ENCODE results near the gene TSC22D3. TPM values are rescaled to one million over a fixed set of nuclear protein-coding genes. Genes with fewer than 3 reads are reported as not detected.

Gene TSC22D3
- total RNA-seq, 1 experiment from 2014 or later, result 57.7 TPM

DNA sequence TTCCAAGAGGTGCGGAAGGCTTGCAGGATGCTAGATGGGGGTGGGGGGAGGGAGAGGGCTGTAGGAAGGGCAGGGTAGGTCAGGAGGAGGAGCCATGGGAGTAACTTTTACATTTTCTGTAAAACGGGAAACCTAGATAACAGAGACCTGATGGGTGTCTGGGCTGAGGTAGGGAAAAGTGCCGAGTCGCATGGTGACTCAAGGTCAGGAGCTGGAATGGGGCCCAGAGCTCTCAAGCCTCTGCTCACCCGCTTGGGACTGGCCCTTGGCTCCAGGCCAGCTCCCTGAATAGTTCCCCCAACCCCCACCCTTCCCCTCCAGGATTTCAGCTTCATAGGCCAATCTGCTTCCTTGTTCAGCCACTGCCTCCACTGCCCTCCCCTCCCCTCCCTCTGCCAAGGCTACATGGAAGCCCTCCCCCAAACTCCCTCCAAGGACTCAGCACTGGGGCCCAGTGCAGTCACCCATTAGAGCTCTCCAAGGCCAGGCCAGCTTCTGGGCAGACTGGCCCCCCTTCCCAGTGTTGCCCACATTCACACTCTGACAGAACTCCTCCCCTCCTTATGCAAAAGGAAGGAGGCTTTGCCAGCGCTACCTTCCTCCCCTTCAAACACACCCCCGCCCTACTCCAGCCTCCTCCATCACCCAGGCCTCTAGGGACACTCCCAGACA lies 43.6 kb downstream of the TSC22D3 start:
- no peak for DNase-seq (ENCODE audit: extremely low read depth, low read depth)

DNA sequence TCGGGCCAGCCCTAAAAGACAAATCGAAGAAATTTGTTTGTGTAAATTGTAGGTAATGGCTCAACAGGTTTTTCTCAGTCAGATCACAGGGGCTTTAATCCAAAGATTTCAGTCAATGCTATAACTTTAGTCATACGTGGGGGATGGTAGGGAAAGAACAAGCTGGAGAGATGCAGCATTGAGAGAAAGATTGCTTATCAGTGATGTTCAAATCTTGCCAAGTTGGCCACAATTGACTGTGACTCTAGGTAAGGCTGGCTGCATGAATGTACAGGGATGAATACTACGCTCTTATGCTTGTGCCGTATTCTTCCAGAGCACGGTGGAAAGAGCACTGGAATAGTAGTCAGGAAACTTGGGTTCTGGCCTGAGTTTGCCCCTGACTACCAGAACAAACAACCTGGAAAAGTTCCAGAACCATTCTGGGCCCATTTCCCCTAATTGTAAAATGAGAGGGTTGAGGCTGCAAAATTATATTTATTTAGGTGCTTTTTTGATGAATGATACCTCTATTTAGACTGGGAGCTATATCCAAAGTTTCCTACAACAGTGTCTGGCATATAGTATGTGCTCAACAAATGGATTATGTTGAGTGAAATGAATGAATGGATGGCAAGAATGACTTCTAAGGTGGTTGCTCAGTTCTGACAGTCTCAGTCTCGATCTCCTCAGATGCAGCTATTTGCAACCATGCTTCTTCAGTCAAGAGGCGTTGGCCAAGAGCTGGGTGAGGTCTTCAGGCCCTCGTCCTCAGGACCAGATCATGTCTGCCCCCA lies 44.4 kb downstream of the TSC22D3 start:
- DNase-seq (ENCODE audit: extremely low read depth, low read depth), result no peak

DNA sequence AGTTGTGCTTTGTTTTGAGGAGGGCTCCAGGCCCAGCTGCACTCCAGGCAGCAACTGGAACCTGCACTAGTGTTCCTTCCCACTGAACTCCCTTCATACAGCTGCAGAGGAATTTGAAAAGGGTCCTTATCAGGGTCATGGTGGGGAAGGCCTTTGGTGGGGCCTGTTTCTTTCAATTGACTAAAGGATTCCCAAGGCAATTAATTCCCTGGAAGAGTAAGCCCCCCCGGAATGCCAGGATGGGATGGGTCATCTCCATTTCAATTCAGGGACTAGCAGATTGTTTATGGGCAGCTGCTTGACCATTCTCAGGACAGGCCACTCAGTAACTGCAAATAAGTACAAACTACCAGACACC lies 45.3 kb downstream of the TSC22D3 start:
- no peak for DNase-seq (ENCODE audit: extremely low read depth, low read depth)

DNA sequence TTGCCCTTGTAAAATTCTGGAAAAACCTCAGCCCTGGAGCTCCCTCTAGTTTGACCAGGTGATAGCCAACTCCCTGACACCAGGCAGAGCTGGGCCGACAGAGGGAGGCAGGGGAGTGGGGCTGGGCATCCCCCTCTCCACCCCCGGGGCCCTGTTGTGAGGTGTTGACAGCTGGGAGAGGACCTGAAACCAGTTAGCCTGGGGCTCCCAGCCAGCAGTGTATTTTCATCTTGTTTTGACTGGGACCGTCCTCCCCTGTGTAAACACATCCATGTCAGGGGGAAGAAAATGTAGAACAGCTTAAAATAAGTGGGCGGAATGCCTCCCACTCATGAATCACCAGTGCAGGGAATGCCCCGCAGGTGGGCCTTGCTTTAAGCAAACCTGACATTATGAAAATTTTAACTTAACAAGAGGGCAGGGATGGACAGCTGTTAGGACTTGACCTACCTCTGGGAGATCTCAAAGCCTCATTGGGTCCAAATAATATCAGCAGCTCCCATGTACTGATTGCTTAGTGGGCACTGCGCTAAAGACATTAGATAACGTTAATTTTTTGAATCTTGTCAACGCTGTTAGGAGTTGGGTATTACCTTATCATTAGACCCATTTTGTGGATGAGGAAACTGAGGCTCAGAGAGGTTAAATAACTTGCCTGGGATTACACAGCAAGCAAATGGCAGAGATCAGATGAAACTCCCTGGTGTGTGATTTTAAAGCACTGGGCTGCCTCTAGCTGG lies 45.9 kb downstream of the TSC22D3 start:
- DNase-seq (ENCODE audit: extremely low read depth, low read depth), result no peak

DNA sequence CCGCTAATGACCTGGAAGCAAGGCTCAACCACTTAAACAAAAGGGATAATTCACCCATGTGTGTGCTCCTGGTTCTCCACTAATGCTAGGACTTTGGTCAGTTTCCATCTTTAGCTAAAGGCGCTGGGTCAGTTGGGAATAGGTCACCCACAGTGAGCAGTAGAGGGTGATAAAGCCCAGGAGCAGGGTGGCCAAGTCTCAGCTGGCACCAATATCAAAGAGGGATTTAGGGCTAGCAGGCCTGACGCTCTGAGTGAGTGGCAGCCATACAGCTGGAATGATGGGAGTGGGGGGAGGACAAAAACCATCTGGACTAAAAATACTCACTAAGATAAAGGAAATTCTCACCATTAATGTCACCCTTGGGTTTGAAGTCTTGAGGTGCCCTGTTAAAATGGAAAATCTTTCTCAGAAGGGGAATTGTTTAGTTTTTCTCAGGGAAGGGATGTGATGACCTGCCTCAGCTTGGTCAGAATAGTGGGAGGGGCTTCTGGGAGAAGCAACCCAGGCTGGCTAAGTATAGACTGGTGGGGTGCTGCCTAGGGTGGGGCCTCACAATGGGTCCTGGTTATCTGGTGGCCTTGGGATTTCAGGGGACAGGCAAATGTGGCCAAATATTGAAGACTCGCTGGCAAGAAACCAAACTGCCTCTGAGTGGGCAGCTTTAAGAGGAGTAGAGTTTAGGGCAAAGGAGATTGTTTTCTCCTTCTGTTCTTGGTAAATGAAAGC lies 47.1 kb downstream of the TSC22D3 start:
- no peak for DNase-seq (ENCODE audit: extremely low read depth, low read depth)

DNA sequence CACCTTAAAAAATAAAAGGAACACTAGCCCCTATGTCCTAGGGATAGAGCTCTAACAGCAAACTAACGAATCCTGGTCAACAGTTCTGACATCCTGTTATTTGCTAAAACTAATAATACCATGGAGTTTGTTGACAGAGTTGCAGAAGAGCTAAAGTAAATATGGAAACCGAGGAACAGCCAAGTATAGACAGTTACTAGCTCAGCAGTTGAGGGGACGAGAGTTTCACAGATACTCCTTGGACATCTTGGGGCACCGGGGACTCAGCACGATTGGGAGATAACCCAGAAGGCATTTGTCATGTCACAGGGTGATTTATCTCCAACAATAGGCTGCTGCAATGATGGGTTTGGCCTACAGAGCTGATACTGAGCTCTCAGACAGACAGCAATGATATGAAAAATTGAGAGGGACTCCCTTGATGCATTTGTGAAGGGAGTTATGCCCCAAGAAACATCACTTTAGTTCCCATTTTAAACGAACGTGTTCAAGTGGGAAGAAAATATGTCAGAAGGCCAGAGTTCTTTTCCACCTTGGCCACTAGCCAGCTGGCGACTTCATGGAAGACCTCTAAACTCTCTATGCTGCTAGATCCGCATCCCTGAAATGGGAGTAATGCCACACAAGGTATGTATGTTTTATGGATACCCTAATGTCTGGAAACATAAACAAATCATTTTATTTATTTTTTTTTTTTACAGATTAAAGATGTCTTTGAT lies 48.6 kb downstream of the TSC22D3 start:
- DNase-seq (ENCODE audit: extremely low read depth, low read depth), result no peak

DNA sequence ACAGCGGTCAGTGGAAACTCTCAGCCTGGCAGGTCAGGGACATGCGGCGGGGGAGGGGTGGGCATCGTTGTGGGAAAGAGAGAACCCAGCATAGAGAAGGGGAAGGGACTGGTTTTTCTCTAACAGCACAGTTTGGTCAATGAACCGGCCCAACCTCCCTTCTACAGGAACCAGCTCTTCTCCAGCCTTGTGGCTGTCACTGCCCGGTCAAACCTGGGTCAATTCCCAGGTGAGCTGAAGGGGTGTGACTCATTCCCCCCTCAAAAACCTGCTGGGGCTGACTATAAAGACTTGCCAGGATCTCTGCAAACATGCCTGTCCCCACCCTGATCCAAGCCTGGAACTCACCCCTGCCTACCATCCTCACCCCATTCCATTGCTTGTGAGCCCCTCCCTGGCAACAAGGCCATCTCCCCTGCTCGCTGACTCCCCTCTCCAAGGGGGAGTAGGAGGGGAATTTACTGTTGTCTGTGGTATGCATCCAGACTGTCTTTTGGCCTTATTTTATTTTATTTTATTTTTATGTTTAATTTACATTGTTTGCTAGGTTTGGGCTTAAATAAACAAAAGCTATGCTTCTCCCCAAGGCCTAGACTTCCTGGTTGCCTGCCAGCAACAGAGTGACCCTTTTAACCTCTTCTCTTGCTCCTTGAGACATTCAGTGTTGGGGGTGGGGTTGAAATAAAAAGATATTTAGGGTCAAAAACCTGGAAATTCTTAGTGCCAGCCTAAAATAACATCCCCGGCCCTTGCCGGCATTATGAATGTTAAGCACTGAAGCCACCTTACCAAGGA lies 49.6 kb downstream of the TSC22D3 start:
- no peak for DNase-seq (ENCODE audit: extremely low read depth, low read depth)

DNA sequence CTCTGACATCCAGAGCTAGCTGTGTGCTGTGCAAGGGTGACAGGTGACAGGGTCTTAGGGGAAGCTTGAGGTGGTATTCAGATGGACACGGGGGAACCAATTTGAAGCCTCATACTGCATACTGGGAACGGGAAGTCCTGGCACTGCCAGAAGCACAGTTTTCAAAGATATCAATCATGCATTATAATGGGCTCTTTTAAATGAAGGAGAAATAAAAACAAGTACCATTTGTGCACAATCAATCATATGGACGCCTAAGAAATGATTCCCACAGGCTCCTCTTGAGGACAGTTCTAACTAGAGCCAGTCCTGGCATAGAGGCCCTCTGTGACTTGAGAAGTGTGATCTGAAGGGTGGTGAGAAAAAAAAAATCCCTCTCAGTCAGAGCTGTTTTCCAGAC lies 50.9 kb downstream of the TSC22D3 start:
- no peak for DNase-seq (ENCODE audit: extremely low read depth, low read depth)

DNA sequence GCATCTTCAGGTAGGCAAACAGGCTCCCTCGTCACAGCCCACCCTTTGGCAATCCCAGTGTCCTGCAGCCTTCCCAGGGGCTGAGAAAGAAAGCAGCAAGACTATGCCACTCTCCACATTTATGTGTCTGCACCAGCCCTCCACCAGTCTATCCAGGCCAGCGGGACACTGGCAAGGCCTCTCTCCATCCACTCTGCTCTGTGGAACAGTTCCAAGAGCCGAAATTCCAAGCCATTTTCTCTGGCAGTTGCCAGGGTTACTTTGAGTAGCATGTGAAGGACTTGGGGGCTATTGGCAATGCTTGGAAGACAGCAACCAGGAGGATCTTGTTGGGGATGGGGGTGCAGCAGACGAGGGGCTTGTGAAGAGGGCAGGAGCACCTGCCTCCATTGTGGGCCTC lies 52.1 kb downstream of the TSC22D3 start:
- no peak for DNase-seq (ENCODE audit: extremely low read depth, low read depth)

DNA sequence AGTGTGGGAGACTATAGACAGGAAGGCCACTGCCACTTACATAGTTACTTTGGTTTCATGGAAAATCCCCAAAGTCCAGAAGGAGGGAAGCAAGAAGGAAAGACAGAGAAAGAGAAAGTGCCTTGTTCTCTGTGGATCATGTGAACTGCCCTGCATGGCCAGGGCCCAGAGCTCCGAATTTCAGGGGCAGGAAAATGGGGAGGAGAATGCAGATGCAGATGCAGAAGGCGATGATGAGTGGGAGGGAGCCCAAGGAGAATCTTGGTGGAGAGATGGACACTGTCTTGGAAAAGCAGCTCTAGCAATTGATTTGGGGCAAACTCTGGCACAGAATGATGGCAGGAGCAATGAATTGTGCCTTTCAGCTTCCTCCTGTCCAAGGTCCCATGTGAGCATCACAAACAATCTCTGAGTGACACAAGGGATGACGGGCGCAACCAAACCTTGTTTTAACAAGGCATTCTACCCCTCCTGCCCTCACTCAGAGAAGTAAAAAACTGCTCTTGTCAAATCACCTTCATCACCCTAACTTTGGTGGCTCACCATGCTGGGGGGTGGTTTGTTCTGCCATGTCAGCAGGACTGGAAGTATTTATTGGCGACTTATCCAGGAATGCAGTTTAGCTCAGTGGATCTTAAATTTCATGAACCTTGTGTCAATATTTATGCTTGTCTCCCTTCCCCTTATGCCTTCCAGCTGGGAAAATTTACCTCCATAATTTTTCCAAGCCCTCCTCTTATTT lies 53.5 kb downstream of the TSC22D3 start:
- no peak for DNase-seq (ENCODE audit: extremely low read depth, low read depth)

DNA sequence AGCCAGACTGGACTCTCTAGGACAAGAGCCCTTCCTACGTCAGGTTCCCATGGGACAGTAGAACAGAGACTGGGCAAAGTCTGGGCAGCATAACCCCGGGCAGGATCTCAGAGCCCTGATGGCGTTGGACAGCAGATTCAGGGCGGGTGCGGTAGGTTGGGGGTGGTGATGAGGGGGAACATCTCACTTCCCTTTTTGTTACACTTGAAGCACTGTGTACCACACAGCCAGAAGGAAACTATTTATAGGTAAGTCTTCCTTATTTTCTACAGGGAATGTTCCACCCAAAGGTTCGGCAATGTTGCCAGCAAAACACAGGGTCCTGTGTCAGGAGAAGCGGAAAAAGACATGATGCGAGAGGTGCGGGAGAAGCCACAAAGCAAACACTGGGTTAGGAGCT lies 54.3 kb downstream of the TSC22D3 start:
- no peak for DNase-seq (ENCODE audit: extremely low read depth, low read depth)

DNA sequence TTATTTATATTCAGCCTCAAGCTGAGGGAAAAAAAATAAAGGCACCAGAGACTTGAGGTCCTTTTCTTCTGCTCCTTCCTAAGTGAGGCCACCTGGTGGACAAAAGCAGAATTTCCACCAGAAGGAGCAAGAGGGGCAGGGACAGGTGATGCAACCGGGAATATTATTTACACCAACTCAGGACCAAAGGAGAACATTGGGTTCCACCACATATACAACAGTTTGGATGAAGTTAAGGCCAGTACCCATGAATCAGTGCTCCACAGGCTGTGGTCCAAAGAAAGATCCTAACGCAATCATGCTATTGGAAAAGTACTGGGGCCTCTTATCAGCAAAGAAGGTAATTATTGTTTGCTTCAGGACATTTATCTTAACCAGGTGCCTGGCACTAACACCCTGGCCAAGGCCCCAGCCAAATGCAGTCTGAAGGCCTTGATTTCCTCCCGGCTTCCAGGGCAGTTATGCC lies 57.4 kb downstream of the TSC22D3 start:
- DNase-seq (ENCODE audit: extremely low read depth, low read depth), result peak; percentile 89

DNA sequence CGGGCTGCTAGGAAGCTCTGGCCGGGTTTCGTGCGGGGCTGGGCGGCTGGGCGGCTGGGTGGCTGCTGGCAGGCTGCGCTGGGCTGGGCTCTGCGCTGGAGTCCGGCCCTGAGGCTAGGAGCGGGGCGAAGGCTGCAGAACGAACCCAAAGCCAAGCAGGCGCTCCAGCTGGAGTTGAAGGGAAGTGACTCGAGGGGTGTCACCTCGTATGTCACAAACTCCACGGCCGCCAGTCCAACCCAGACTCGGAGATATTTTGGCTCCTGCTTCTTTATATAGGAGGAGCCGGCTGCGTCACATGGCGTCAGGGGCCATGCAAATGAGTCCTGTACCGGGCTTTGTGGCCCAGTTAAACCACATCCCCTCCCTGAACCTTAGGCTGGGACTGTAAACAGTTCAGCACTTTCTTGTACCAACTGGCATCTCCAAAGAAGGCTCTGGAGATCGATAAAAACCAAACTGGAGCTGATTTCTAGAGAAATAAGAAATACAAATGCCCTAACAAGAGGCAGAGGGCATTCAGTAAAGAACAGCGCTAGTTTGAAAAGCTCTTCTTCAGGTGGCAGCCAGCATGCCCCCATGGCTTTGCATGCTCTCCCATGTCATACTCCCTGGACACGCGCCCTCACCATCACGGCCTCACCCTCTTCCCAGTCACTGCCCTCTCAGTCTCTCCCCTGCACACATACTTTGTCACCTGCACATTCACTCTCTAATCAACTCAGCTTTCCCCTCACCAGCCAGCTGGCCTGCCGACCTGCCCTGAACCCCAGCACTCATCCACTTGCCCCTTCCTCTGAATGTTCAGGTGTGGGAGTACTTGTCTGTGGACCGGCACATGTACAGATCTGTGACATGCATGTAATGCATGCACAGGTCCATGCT lies 58.5 kb downstream of the TSC22D3 start:
- peak; percentile 92 for DNase-seq (ENCODE audit: extremely low read depth, low read depth)

DNA sequence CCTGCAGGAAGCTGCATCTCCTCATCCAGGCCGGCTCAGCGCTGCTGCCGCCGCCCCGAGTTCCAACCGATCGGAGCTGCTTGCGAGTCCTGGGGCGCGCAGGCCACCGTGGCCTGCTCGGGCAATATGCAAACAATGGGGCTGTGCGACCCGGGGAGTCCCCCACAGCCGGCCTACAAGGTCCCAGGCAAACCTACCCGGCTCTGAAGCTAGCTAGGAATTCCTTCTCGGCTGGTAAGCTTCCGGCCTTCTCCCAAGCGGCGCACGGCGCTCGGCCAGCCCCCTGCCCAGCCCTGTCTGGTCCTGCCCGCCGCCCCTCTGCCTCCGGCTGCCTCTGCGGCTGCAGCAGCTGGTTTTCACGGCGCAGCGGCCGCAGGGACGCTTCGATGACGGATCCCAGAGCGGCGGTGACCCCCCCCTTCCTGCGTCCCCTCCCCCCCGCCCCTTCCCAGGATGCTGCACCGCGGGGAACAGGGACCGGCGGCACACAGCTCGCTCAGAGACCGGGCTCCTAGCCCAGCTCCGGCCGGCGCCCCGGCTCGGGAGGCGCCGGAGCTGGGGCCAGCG lies 59.4 kb downstream of the TSC22D3 start:
- no peak for DNase-seq (ENCODE audit: extremely low read depth, low read depth)

DNA sequence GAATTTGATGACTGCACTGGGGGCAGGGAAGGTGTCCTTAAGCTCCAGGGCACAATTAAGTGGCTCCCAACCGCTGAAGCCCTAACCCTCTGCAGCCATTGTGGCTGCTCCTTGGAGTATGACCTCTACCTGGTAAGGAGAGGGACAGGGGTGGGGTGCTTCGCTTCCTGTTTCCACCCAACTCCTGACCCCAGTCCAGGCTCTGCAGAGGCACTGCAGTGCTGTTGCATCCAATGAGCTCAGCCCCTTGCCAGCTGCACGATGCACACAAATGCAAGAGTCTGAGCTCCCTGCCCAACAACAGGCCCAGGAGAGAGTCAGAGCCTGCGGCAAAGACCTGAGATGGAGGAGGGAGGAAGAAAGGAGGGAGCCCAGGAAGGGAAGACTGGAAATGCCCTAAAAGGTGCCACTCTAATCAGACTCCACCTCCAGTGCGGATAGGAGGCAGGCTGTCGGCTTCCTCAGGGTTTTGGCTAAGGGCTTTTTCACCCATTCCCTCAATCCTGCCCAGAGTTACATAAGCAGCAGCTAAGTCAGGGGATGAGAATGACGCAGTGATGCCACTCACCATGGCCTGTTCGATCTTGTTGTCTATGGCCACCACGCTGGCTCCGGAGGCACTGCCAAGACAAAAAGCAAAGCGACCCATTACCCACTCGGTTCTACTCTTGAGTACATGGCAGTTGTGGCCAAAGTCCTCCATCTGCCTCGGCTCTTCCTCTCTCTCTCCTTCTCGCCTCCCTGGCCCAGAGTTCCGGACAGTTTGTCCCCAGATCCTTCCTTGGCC lies 60.1 kb downstream of the TSC22D3 start:
- DNase-seq (ENCODE audit: extremely low read depth, low read depth), result no peak

DNA sequence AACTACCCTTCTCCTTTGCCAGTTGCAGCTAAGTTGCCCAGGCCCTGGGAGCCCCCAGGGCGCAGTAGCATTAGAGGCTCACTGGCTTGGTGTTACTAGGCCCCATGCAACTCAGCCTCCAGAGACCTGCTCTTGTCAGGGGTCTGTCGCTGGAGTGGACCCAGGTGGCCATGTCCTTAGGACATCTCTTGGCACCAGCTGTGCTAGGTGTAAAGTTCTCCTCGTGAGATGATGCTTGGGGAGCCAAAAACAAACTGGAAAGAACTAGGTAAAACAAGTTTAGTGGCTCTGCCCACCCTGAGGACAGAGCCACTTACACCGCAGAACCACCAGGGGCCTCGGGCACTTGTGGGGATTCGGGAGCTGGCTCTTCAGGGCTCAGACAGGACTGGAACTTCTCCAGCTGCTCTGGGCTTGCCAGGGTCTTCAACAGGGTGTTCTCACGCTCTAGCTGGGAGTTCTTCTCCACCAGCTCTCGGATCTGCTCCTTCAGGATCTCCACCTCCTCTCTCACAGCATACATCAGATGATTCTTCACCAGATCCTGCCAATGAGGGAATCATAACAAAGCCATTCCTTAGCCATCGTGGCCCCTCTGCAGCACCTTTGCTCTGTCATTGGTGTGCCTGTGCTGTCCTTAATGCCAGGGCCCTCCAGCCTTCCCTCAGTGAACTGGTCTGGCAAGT lies 61.2 kb downstream of the TSC22D3 start:
- DNase-seq (ENCODE audit: extremely low read depth, low read depth), result no peak
